IPS-18c (cell line): Measurements from ENCODE around the gene C10orf90.

ENCODE experiments used
- H3K4me3 ChIP-seq: 2 replicates; pipeline ENCODE4 v1.7.0; 2013; ENCODE audit warnings: low read depth, mild to moderate bottlenecking, low read length, moderate library complexity; ENCODE audit not compliant: insufficient read depth
- H3K9me3 ChIP-seq: one replicate; pipeline ENCODE4 v1.6.1; 2013; ENCODE audit warnings: mild to moderate bottlenecking, low read length, moderate library complexity; ENCODE audit not compliant: control insufficient read depth, insufficient read depth

The C10orf90 gene

GRCh38 chr10:126544565-126544964, 125.9 kb downstream of the C10orf90 start:
- Histone ChIP-seq H3K9me3 (no peaks in the 10 kb centered on the region), H3K4me3 (no peak overlapping the region)

GRCh38 chr10:126538439-126539135, 131.9 kb downstream of the C10orf90 start:
- no peak overlapping the region for H3K4me3 ChIP-seq
- no peaks in the 10 kb centered on the region for H3K9me3 ChIP-seq

- no peak overlapping the region for H3K4me3 ChIP-seq
- no peaks in the 10 kb centered on the region for H3K9me3 ChIP-seq
Measured at GRCh38 chr10:126536656-126537055, 133.8 kb downstream of the C10orf90 start.

- Histone ChIP-seq H3K9me3 (no peaks in the 10 kb centered on the region), H3K4me3 (no peak overlapping the region)
Measured at GRCh38 chr10:126536148-126536547, 134.3 kb downstream of the C10orf90 start.

GRCh38 chr10:126533644-126534043, 136.8 kb downstream of the C10orf90 start:
- Histone ChIP-seq H3K9me3 (no peaks in the 10 kb centered on the region), H3K4me3 (no peak overlapping the region)

GRCh38 chr10:126528315-126528835, 142.1 kb downstream of the C10orf90 start:
- no peaks in the 10 kb centered on the region for H3K9me3 ChIP-seq
- no peak overlapping the region for H3K4me3 ChIP-seq

- no peak overlapping the region for H3K4me3 ChIP-seq
Measured at GRCh38 chr10:126527645-126528314, 142.7 kb downstream of the C10orf90 start.

GRCh38 chr10:126525326-126525725, 145.2 kb downstream of the C10orf90 start:
- Histone ChIP-seq H3K9me3 (no peaks in the 10 kb centered on the region), H3K4me3 (no peak overlapping the region)

More at GRCh38 chr10:126527645-126528314, 142.7 kb downstream of the C10orf90 start:
- no peaks in the 10 kb centered on the region for H3K9me3 ChIP-seq

- Histone ChIP-seq H3K4me3 (no peak overlapping the region), H3K9me3 (no peaks in the 10 kb centered on the region)
Measured at GRCh38 chr10:126524526-126524925, 146.0 kb downstream of the C10orf90 start.

- no peaks in the 10 kb centered on the region for H3K9me3 ChIP-seq
Measured at GRCh38 chr10:126523071-126523470, 147.4 kb downstream of the C10orf90 start.

GRCh38 chr10:126521399-126521798, 149.1 kb downstream of the C10orf90 start:
- H3K9me3 ChIP-seq: peaks cover 2% of the 10 kb centered on the region
- H3K4me3 ChIP-seq: no peak overlapping the region

More at GRCh38 chr10:126523071-126523470, 147.4 kb downstream of the C10orf90 start:
- no peak overlapping the region for H3K4me3 ChIP-seq

GRCh38 chr10:126520751-126521317, 149.7 kb downstream of the C10orf90 start:
- Histone ChIP-seq H3K9me3 (peaks cover 3% of the 10 kb centered on the region), H3K4me3 (no peak overlapping the region)

GRCh38 chr10:126519992-126520391, 150.5 kb downstream of the C10orf90 start:
- peaks cover 3% of the 10 kb centered on the region for H3K9me3 ChIP-seq
- no peak overlapping the region for H3K4me3 ChIP-seq

- peaks cover 3% of the 10 kb centered on the region for H3K9me3 ChIP-seq
- no peak overlapping the region for H3K4me3 ChIP-seq
Measured at GRCh38 chr10:126519185-126519584, 151.3 kb downstream of the C10orf90 start.

- Histone ChIP-seq H3K4me3 (no peak overlapping the region), H3K9me3 (peaks cover 3% of the 10 kb centered on the region)
Measured at GRCh38 chr10:126518218-126519080, 152.0 kb downstream of the C10orf90 start.

GRCh38 chr10:126516515-126516914, 154.0 kb downstream of the C10orf90 start:
- H3K9me3 ChIP-seq: peaks cover 3% of the 10 kb centered on the region
- no peak overlapping the region for H3K4me3 ChIP-seq

GRCh38 chr10:126511917-126512479, 158.5 kb downstream of the C10orf90 start:
- peaks cover 3% of the 10 kb centered on the region for H3K9me3 ChIP-seq
- H3K4me3 ChIP-seq: no peak overlapping the region
